ENCODE results near the gene ZNF414. TPM values are rescaled to one million over a fixed set of nuclear protein-coding genes. Genes with fewer than 3 reads are reported as not detected.

ZNF414 gene
- total and polyA plus RNA-seq, 9 of the 15 experiments (the other 6 are each of a cell fraction or from before 2014, with no cell fraction given), result 0.03 to 27.2 (median 2.2) TPM; not detected in 2

- TF ChIP-seq, protein P1, sequence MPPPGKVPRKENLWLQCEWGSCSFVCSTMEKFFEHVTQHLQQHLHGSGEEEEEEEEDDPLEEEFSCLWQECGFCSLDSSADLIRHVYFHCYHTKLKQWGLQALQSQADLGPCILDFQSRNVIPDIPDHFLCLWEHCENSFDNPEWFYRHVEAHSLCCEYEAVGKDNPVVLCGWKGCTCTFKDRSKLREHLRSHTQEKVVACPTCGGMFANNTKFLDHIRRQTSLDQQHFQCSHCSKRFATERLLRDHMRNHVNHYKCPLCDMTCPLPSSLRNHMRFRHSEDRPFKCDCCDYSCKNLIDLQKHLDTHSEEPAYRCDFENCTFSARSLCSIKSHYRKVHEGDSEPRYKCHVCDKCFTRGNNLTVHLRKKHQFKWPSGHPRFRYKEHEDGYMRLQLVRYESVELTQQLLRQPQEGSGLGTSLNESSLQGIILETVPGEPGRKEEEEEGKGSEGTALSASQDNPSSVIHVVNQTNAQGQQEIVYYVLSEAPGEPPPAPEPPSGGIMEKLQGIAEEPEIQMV (tag; conservative IDR thresholded peaks at IDR 0.05; ENCODE audit: low read depth), result no peak
- no peak for TF ChIP-seq RFX1 (IDR thresholded peaks at IDR 0.05)
- TF ChIP-seq ZBTB7A (IDR thresholded peaks at IDR 0.05; ENCODE audit: borderline replicate concordance, control insufficient read depth, low read depth, low read length), result no peak
- TF ChIP-seq STAG1 (CRISPR knock-in tag; IDR thresholded peaks at IDR 0.05; ENCODE audit: borderline replicate concordance), result no peak
- no peak for TF ChIP-seq ZNF589 (CRISPR knock-in tag; IDR thresholded peaks at IDR 0.05; ENCODE audit: low read depth)
- TF ChIP-seq ADNP (tag; IDR thresholded peaks at IDR 0.05), result no peak
- no peak for TF ChIP-seq MBD2 (IDR thresholded peaks at IDR 0.05; ENCODE audit: borderline replicate concordance, low read depth)
- TF ChIP-seq, protein P2, sequence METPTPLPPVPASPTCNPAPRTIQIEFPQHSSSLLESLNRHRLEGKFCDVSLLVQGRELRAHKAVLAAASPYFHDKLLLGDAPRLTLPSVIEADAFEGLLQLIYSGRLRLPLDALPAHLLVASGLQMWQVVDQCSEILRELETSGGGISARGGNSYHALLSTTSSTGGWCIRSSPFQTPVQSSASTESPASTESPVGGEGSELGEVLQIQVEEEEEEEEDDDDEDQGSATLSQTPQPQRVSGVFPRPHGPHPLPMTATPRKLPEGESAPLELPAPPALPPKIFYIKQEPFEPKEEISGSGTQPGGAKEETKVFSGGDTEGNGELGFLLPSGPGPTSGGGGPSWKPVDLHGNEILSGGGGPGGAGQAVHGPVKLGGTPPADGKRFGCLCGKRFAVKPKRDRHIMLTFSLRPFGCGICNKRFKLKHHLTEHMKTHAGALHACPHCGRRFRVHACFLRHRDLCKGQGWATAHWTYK (CRISPR knock-in tag; IDR thresholded peaks at IDR 0.05), result no peak
- no peak for TF ChIP-seq STAT5B (CRISPR knock-in tag; IDR thresholded peaks at IDR 0.05)
- TF ChIP-seq ZFX (CRISPR knock-in tag; IDR thresholded peaks at IDR 0.05), result no peak
- TF ChIP-seq HLTF (IDR thresholded peaks at IDR 0.05), result no peak
Observed at GRCh38 chr19:8485561-8486371, 28.2 kb downstream of the ZNF414 start (continued).

Data from K562 (cell line).